Measurements from ENCODE around the gene TSPAN15. TPM values are rescaled to one million over a fixed set of nuclear protein-coding genes. Genes with fewer than 3 reads are reported as not detected.
"Not testable (repeated sequence)": the region's sequence is repeated elsewhere in the genome, so short reads cannot be mapped to it uniquely, and the experiment has no call there.

Gene TSPAN15
- polyA plus RNA-seq, 3 donors, result 23.9 to 137 (median 25.0) TPM

DNA sequence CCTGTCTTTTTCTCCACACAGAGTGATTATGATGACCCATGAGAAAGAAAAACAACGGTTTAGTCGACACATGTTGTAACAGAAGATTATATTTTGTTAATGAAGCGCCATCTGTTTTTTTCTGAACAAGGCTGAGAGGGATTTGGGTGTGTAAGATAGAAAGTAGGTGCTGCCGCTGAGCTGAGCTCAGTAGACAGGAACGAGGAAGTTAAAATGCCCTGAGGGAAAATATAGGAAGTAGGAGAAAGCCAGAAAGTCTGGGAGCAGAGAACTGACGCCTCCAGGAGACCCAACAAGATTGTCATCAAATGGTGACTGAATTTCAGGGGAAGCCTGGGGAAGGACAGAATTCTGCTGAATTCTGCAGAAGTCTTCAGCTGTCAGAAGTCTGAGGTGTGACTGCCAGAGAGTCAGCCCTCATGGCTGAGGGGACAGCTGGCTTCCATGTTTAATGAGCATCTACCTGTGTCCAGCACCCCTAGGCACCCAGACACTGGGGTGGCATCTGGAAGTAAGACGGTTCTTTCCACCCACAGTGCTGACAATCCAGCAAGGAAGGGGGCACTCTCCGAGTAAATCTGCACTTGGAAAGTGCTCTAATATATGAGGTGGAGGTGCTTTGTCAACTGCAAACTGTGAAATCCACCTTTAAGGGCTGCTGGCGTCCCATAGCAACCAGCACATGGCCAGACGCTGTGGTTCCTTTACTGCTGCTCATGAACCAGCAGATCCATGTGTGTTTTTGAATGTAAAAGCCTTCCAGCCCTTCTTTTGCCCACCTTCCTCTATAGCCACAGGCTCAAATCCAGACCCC lies 12.5 kb upstream of the TSPAN15 start:
- WGBS, 3 donors, result 31 to 41% (median 33%) methylated on average over 10 of the region's 10 CpGs
- no peak overlapping the region for H3K27ac ChIP-seq (ENCODE audit: low read depth, low read length)

- WGBS, 3 donors, result 46 to 64% (median 56%) methylated on average over 5 of the region's 5 CpGs
- no peak overlapping the region for H3K27ac ChIP-seq (ENCODE audit: low read depth, low read length)
Measured at GRCh38 chr10:69439350-69439739, 11.9 kb upstream of the TSPAN15 start.

GRCh38 chr10:69439813-69440506 lies 11.3 kb upstream of the TSPAN15 start:
- H3K27ac ChIP-seq (ENCODE audit: low read depth, low read length), result no peak overlapping the region
- 40 to 50% (median 43%) methylated on average over 5 of the region's 5 CpGs for WGBS, 3 donors

DNA sequence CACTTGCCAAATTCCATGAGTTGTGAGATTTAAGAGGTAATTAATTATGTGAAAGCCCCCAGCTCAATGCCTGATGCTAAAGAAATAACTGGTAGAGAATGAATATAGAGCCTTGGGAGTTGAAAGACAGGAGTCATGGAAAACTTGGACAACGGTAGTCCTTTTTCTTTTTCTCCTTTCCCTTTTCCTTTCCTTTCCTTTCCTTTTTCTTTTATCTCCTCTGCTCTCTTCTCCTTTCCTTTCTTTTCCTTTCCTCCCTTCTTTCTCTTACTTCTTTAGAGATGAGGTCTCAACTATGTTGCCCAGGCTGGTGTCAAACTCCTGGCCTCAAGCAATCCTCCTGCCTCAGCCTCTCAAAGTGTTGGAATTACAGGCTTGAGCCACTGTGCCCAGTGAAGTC lies 7.9 kb upstream of the TSPAN15 start:
- WGBS, 3 donors, result 77 to 90% (median 87%) methylated on average over 1 of the region's 1 CpG
- no peak overlapping the region for H3K27ac ChIP-seq (ENCODE audit: low read depth, low read length)

GRCh38 chr10:69445041-69445440 lies 6.2 kb upstream of the TSPAN15 start:
- no peak overlapping the region for H3K27ac ChIP-seq (ENCODE audit: low read depth, low read length)
- 63 to 91% (median 65%) methylated on average over 4 of the region's 4 CpGs for WGBS, 3 donors

DNA sequence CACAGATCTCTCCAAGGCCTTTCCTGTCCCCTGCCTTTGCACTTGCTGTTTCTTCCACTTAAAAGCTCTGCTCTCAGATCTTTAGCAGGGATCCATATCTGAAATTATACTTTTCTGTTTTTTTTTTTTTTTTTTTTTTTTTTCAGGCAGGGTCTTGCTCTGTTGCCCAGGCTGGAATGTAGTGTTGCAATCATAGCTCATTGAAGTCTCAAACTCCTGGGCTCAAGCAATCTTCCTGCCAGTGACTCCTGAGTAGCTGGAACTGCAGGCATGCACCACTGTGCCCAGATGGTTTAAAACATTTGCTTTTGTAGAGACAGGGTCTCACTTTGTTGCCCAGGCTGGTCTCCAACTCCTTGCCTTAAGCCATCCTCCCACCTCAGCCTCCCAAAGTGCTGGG lies 5.0 kb upstream of the TSPAN15 start:
- H3K27ac ChIP-seq (ENCODE audit: low read depth, low read length), result no peak overlapping the region

DNA sequence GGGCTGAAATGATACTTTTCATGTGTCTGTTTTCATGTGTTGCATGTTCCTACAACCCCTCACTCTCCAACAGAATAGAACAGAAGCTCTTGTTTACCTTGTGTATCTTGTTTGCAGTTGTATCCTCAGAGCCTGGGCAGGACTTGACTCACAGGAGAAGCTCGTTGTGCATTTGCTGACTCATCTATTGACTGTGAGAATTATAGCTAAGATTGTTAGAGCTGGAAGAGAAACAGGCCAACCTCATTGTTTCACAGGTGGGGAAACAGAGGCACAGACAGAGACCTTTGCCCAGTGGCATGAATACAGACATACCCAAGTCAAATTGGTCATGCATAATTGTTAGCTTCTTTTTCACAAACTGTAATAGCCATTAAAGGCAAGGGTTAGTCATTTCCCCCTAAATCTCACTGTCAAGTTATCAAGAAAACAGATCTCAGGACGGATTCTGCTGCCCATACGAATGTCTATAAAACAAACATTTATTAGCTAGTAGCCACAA lies 4.6 kb upstream of the TSPAN15 start:
- no peak overlapping the region for H3K27ac ChIP-seq (ENCODE audit: low read depth, low read length)
- WGBS, 3 donors, result 39 to 57% (median 48%) methylated on average over 3 of the region's 3 CpGs

GRCh38 chr10:69449841-69450240 lies 1.4 kb upstream of the TSPAN15 start:
- no peak overlapping the region for H3K27ac ChIP-seq (ENCODE audit: low read depth, low read length)
- 4 to 12% (median 9%) methylated on average over 1 of the region's 1 CpG for WGBS, 3 donors

GRCh38 chr10:69450395-69450794 lies 870 bp upstream of the TSPAN15 start:
- 80 to 87% (median 85%) methylated on average over 16 of the region's 16 CpGs for WGBS, 3 donors
- not testable (repeated sequence) for H3K27ac ChIP-seq (ENCODE audit: low read depth, low read length)

DNA sequence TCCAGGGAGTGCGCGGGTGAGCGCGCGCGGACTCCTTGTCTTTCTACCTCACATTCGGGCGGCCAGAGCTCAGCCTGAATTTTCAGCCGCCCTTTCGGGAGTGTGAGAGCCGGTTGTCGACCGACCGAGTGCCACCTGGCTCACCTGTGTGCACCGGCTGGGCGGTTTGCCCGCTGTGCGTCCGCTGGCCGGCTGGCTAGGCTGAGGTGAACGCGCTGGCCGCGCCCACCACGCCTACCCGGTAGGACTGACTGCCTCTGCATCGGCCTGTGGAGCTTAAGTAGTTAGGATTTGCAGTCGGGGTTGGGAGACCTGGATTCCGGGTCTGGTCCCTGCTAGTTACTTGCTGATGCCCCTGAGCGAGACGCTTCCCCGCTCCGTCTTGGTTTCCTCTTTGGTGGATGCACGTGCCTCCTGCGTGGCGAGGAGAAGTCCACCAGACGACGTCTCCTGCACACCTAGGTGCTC lies 553 bp downstream of the TSPAN15 start:
- 5 to 9% (median 6%) methylated on average over 38 of the region's 38 CpGs for WGBS, 3 donors

DNA sequence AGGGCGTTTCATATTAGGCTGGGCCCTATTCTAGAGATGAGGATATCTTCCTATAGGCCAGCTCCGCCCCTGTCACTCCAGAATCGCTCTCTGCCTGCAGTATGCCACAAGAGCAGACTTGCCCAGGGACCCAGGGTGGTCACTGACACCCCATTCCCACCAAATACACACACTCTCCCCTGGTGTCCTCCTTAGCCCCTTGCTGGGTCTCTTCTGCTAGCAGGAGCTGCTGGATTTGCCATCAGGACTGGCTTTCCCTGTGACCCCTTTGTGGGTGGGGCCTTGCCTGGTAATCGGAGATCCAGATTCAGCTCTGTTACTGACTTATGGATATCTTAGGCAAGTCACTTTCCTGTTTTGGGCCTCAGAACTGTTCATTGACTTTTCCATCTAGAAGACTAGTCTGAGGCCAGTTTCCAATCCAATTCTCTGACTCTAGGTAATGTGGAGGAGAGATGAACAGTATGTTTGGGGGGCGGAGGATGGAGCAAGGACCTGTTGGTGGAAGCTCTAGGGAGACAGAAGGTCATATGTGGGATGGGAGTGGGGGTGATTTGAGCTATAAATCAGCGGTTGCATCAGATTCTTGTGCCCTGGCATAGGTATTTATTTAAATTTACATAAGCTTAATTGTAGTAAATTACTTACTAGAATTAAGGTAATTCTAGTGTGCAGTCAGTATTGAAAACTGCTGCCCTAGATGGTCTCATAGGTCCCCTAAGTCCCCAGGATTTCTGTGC lies 1.6 kb downstream of the TSPAN15 start:
- 80 to 90% (median 80%) methylated on average over 6 of the region's 6 CpGs for WGBS, 3 donors
- H3K27ac ChIP-seq (ENCODE audit: low read depth, low read length), result no peak overlapping the region

More for the DNA sequence above, 553 bp downstream of the TSPAN15 start:
- H3K27ac ChIP-seq (ENCODE audit: low read depth, low read length), result no peak overlapping the region

DNA sequence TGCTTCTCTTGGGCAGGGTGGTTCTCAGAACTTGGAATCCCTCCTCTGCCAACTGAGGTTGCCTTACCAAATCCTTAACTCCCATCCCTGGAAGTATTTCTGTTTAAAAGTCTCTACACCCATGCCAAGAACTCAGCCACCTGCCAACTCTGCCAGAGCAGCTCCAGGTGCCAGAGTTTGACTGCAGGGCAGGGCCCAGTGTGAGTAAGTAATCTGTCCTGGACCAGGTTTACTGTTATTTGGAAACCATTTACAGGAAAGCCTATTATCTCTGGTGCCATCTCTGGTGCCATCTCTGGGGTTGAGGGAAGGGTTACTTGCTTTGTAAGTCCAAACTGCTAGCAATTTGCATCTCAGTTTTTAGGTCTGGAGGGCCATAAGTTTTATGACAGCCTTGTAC lies 2.5 kb downstream of the TSPAN15 start:
- no peak overlapping the region for H3K27ac ChIP-seq (ENCODE audit: low read depth, low read length)

GRCh38 chr10:69455006-69455763 lies 3.9 kb downstream of the TSPAN15 start:
- WGBS, 3 donors, result 77 to 90% (median 81%) methylated on average over 9 to 10 of the region's 10 CpGs
- no peak overlapping the region for H3K27ac ChIP-seq (ENCODE audit: low read depth, low read length)

- H3K27ac ChIP-seq (ENCODE audit: low read depth, low read length), result no peak overlapping the region
- 78 to 86% (median 79%) methylated on average over 8 of the region's 8 CpGs for WGBS, 3 donors
Measured at GRCh38 chr10:69456880-69457693, 5.8 kb downstream of the TSPAN15 start.

- no peak overlapping the region for H3K27ac ChIP-seq (ENCODE audit: low read depth, low read length)
- 65 to 83% (median 79%) methylated on average over 5 of the region's 5 CpGs for WGBS, 3 donors
Measured at GRCh38 chr10:69457771-69458237, 6.5 kb downstream of the TSPAN15 start.

GRCh38 chr10:69458430-69459100 lies 7.3 kb downstream of the TSPAN15 start:
- H3K27ac ChIP-seq (ENCODE audit: low read depth, low read length), result no peak overlapping the region
- 48 to 78% (median 66%) methylated on average over 10 of the region's 10 CpGs for WGBS, 3 donors
